Lower lobe of right lung (tissue), 2 donors: ENCODE results near the gene CMTM8. TPM values are rescaled to one million over a fixed set of nuclear protein-coding genes. Genes with fewer than 3 reads are reported as not detected.

Experiments used
- ATAC-seq, 2 donors: fragments of 200-7000 bp; cut with Tn5 transposase; one replicate each; pipeline ENCODE4 v1.9.1; 2020 to 2022; ENCODE audit warnings: mild to moderate bottlenecking in 2 of 2, moderate library complexity in 2 of 2
- DNase-seq: peaks from one replicate; pipeline ENCODE4 v3.0.0-alpha.2; 2020
- H3K27ac ChIP-seq: fragments of 200-600 bp; one replicate; pipeline ENCODE4 v1.8.0; 2022
- H3K27me3 ChIP-seq: fragments of 200-600 bp; one replicate; pipeline ENCODE4 v1.8.0; 2022; ENCODE audit warnings: low read depth
- H3K36me3 ChIP-seq: fragments of 200-600 bp; one replicate; pipeline ENCODE4 v1.8.0; 2022; ENCODE audit warnings: mild to moderate bottlenecking
- H3K4me1 ChIP-seq: fragments of 200-600 bp; one replicate; pipeline ENCODE4 v1.8.0; 2022
- H3K4me3 ChIP-seq: fragments of 200-600 bp; one replicate; pipeline ENCODE4 v1.8.0; 2022; ENCODE audit warnings: mild to moderate bottlenecking
- H3K9me3 ChIP-seq: fragments of 200-600 bp; one replicate; pipeline ENCODE4 v1.8.0; 2022
- intact Hi-C: fragments of 100-400 bp; cut with DNase I; formaldehyde crosslinking; loops from one replicate; pipeline ENCODE4 v1.11.0; 2022
- total RNA-seq: library from RNA; stranded (reverse); fragmentation: NEBNext Ultra II Directional; extraction: Animal tissue kit (Norgen Biotek cat#: 25700); gene quantifications from one replicate; pipeline ENCODE4 v1.2.1, GENCODE V29; 2021
- TF ChIP-seq, protein P1 (sequence below): fragments of 200-600 bp; IDR thresholded peaks from one replicate; pipeline ENCODE4 v1.8.0; 2022; ENCODE audit warnings: antibody characterized with exemption, mild to moderate bottlenecking
- donor health status: DM: no; HTN: yes; CAD: no; lungs with severe emphysema.

CMTM8 gene
- total RNA-seq, 1 donor from 2014 or later = 25.6 TPM

DNA sequence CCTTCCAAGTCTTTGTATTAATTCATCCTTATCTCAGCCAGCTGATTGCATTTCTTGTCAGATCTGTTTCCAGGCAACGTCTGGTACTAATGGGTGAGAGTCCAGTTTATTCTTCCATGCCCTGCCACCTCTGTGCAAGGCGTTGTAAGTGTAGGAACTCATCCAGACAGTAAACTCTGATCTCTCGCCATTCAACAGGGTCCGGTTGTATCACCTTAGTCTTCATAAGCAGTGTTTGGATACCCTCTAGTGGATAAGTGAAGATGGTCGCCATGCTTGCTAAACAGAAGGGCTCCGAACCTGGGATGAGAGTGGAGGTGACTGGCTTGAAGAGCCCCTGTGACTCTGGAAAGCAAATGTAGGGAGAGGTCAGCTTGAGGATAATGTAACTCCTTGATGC is 101.6 kb downstream of the CMTM8 start:
- Histone ChIP-seq H3K27ac (no peak overlapping the region), H3K9me3 (no peaks in the 10 kb centered on the region), H3K36me3 (no peaks in the 10 kb centered on the region), H3K4me3 (no peak overlapping the region), H3K27me3 (no peaks in the 10 kb centered on the region), H3K4me1 (peaks cover 14% of the 10 kb centered on the region)
- ATAC-seq (peak; percentile 45 to 46), DNase-seq (no peak)
- TF ChIP-seq, protein P1, sequence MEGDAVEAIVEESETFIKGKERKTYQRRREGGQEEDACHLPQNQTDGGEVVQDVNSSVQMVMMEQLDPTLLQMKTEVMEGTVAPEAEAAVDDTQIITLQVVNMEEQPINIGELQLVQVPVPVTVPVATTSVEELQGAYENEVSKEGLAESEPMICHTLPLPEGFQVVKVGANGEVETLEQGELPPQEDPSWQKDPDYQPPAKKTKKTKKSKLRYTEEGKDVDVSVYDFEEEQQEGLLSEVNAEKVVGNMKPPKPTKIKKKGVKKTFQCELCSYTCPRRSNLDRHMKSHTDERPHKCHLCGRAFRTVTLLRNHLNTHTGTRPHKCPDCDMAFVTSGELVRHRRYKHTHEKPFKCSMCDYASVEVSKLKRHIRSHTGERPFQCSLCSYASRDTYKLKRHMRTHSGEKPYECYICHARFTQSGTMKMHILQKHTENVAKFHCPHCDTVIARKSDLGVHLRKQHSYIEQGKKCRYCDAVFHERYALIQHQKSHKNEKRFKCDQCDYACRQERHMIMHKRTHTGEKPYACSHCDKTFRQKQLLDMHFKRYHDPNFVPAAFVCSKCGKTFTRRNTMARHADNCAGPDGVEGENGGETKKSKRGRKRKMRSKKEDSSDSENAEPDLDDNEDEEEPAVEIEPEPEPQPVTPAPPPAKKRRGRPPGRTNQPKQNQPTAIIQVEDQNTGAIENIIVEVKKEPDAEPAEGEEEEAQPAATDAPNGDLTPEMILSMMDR = peak; percentile 44
- intact Hi-C loops = no loop called here

DNA sequence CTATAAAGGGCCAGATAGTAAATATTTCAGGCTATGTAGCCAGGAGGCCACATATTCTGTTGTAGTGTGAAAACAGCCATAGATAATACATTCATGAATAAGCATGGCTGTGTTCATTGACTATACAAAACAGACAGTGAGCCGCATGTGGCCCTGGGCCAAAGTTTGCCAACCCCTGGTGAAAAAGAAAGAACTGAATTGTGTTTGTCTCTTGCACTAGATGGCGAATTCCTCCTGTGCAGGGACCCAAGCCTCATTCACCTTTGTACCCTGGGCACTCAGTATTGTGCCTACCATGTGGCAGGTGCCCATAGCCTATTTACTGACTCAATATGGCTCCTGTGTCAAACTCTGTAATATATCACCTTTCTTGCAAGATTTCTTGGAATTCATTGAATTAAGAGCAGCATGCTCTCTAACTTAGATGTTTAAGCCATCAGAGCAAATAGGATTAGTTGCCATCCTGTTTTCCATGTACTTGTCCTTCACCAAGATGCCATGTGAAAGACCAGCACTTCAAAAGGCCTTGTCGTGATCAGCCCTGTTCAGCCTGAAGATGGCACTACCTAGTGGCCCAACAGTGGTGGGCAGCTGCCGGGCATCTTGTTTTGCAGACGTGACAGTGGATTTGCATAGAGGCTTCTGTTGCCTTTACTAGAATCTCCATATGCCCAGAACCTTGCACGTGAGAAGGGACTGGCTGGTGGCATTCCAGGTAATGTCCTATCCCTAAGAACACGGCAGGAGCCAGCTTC is 102.3 kb downstream of the CMTM8 start:
- Histone ChIP-seq H3K9me3 (no peaks in the 10 kb centered on the region), H3K4me1 (peaks cover 9% of the 10 kb centered on the region), H3K36me3 (no peaks in the 10 kb centered on the region), H3K4me3 (no peak overlapping the region), H3K27ac (no peak overlapping the region), H3K27me3 (no peaks in the 10 kb centered on the region)
- TF ChIP-seq, protein P1 = no peak
- intact Hi-C loops = no loop called here
- no peak for ATAC-seq
- DNase-seq = no peak

DNA sequence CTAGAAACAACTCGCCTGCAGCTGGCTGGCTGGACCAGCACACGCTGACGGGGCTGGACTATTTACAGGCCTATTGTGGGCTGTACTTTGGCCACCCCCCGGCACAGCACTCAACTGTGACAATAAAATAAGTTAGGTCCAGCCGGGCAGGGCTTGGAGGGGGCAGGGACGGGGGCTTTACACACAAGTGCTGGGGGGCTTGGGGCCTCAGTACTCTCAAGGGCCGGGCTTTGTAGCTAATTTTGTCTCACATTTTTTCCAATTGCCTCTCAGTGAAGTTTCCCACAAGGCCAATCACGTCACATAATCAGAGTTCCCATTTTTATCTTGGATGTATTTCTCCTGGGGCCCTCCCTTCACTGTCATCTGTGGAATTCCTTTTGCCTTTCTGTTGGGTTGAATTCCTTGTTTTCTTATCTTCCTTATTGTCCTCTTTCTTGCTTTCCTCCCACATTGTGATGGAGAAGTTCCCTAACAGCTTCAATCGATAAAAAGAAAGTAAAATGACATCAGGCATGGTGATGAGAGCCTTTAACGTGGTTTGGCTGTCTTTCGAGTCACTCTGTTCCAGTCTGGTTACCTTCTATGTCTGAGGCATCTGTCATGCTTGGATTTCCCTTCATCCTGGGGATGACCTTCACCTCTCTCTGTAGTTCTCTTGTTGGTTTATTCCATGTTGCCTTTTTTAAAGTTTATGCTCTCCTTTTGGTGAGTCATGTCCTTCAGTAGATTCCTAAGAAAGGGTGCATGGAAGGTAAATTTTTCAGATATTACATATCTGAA is 109.1 kb downstream of the CMTM8 start:
- DNase-seq (no peak), ATAC-seq (no peak)
- H3K9me3 ChIP-seq = no peaks in the 10 kb centered on the region
- TF ChIP-seq, protein P1 = no peak
- no peak overlapping the region for H3K4me3 ChIP-seq
- H3K36me3 ChIP-seq = no peaks in the 10 kb centered on the region
- no peaks in the 10 kb centered on the region for H3K27me3 ChIP-seq
- no peak overlapping the region for H3K27ac ChIP-seq
- intact Hi-C loops = no loop called here
- no peaks in the 10 kb centered on the region for H3K4me1 ChIP-seq

DNA sequence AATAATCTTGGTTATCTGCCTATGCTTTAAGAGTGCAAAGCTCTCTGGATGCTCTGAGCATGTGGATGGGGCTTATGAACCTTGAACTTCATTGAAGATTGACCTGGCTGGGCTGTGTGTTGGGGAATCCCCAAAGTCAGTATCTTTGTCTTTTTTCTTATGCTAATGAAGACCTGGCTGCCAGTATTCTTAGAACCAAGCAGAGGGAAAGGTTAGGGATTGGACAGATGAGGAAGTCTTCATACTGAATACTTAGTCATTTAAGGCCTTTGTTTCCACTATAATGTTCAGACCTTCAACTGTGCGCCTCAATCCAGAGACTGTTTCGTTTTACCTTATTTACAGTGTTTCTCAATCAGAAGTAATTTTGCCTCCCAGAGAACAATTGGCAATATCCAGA is 110.7 kb downstream of the CMTM8 start:
- Histone ChIP-seq H3K27ac (no peak overlapping the region), H3K36me3 (no peaks in the 10 kb centered on the region), H3K9me3 (no peaks in the 10 kb centered on the region), H3K27me3 (no peaks in the 10 kb centered on the region), H3K4me1 (peaks cover 3% of the 10 kb centered on the region), H3K4me3 (no peak overlapping the region)
- DNase-seq = no peak
- intact Hi-C loops = no loop called here
- ATAC-seq = no peak
- TF ChIP-seq, protein P1 = no peak

DNA sequence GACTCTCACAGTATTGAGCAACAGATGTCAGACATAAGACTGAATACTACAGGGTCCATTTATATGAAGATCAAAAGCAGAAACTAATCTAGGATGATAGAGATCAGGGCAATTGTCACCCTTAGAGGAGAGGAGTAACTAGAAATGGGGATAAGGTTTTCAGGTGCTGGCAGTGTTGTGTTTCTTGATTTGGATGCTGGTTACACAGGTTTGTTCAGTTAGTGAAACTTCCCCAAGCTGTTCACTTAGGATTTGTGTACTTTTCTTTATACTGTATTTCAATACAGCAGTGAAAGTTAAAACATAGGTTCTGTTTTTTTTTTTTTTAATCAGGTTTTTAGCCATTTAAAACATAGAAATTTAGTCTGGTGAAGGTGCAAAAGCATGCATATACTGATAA is 114.1 kb downstream of the CMTM8 start:
- no peaks in the 10 kb centered on the region for H3K36me3 ChIP-seq
- H3K9me3 ChIP-seq = no peaks in the 10 kb centered on the region
- no peak overlapping the region for H3K4me3 ChIP-seq
- no peak for DNase-seq
- TF ChIP-seq, protein P1 = no peak
- no peaks in the 10 kb centered on the region for H3K27me3 ChIP-seq
- no peak overlapping the region for H3K27ac ChIP-seq
- no peak for ATAC-seq
- H3K4me1 ChIP-seq = peaks cover 8% of the 10 kb centered on the region
- intact Hi-C loops = no loop called here
